OCI-LY7 (cell line): Measurements from ENCODE around the gene KIR3DL3.

ENCODE experiments used
- EZH2phosphoT487 ChIP-seq: fragments of 200-600 bp; sonication (generic); IDR thresholded peaks from 2 replicates; pipeline ENCODE4 v1.6.1; 2018; ENCODE audit warnings: low read depth, borderline replicate concordance, mild to moderate bottlenecking, mixed run types, antibody characterized with exemption, low read length, moderate library complexity, mixed read lengths
- TF ChIP-seq, protein P1 (sequence below): fragments of 200-600 bp; sonication (generic); conservative IDR thresholded peaks from 2 replicates; pipeline ENCODE4 v1.5.1; 2014; ENCODE audit warnings: mild to moderate bottlenecking, antibody characterized with exemption, low read length, moderate library complexity, mixed read lengths

DNA sequence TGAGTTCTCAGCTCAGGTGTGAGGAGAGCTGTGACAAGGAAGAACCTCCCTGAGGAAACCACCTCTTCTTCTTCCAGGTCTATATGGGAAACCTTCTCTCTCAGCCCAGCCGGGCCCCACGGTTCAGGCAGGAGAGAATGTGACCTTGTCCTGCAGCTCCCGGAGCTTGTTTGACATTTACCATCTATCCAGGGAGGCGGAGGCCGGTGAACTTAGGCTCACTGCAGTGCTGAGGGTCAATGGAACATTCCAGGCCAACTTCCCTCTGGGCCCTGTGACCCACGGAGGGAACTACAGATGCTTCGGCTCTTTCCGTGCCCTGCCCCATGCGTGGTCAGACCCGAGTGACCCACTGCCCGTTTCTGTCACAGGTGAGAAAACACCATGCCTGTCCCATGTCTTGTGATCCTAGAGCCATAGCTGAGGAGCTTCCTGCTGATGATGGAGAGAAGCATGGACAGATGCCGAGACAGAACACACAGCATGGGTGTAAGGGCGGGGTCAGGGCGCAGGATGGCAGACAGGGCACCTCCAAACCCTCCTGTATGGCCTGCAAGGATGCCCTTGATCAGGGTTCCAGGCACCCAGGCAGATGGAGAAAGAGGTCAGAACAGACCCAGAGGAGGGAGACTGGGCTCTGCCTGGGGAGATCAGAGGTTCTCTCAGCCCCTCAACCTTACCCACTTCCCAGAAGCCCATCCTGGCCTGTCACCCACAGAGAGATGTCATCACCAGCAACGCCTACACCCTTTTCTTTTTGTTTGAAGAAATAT, 5.4 kb downstream of the KIR3DL3 start:
- TF ChIP-seq, protein P1, sequence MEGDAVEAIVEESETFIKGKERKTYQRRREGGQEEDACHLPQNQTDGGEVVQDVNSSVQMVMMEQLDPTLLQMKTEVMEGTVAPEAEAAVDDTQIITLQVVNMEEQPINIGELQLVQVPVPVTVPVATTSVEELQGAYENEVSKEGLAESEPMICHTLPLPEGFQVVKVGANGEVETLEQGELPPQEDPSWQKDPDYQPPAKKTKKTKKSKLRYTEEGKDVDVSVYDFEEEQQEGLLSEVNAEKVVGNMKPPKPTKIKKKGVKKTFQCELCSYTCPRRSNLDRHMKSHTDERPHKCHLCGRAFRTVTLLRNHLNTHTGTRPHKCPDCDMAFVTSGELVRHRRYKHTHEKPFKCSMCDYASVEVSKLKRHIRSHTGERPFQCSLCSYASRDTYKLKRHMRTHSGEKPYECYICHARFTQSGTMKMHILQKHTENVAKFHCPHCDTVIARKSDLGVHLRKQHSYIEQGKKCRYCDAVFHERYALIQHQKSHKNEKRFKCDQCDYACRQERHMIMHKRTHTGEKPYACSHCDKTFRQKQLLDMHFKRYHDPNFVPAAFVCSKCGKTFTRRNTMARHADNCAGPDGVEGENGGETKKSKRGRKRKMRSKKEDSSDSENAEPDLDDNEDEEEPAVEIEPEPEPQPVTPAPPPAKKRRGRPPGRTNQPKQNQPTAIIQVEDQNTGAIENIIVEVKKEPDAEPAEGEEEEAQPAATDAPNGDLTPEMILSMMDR, result no peak
- no peak for TF ChIP-seq EZH2phosphoT487
